HG03139 (cell line): ENCODE measurements around the gene KBTBD12.
"Not testable (repeated sequence)": the region's sequence is repeated elsewhere in the genome, so short reads cannot be mapped to it uniquely, and the experiment has no call there.

Experiments used
- ATAC-seq: cut with Tn5 transposase; IDR thresholded peaks from one replicate; pipeline ENCODE4 v1.9.1; 2021; ENCODE audit not compliant: unreplicated experiment

The KBTBD12 gene

DNA sequence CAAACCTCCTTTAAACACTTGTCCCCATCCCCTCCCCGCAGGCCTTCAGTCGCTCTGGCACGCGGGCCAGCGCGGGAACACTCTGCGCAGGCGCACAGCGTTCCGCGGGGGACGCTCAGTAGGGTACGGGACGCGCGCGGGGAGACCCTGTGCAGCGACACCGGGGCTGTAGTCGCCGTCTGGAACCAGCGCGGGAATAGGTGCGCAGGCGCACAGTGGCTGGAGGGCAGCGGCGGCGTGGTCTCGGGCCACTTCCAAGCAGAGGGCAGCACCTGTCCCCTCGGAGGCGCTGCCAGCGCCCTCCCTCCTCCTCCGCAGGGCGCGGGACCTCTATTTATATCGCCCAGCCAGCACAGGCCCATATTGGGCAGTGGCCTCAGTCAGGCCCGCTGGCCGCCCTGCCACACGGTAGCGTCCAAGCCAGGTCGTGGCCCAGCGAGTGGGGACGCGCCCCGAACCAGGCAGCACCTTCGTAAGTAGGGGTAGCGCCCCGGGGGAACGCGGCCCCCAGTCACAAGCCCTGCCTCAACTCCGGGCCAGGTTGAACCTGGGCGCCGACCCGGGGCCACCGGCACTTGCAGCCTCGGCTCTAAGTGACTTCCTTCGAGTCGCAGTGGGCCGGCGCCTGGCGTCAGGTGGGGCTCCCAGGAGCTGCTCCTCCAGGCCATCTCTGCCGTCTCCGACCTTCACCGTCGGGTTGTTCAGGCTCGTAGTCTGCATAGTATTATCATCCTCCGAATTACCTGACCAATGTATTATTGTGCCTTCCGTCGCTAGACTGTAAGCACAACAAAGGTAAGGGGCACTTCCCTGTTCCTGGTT, at the start of gene KBTBD12:
Gene KBTBD12 (plus strand): TSS at position 118 of the 822 bp plus-strand sequence. CDS start 7,830 bp downstream, outside the sequence.
- no peak for ATAC-seq

DNA sequence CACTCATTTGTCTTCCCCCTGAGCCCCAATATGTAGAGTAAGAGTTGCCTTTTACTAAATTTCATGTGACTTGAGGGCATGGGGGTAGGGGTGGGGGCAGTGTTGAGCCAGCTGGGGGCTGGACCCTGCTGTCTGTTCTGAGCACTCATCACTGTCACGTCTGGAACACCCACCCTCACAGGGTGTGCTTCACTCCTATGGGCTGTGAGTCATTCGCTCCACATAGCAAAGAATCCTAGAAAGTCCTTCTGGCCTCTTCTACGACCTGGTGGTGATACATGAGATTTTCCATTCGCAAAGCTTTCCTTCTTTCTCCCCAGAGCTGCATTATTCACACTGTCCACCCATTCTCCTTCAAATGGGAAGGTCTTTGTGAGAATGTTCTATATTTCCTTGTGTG, 49.1 kb upstream of the KBTBD12 start:
- ATAC-seq: no peak

DNA sequence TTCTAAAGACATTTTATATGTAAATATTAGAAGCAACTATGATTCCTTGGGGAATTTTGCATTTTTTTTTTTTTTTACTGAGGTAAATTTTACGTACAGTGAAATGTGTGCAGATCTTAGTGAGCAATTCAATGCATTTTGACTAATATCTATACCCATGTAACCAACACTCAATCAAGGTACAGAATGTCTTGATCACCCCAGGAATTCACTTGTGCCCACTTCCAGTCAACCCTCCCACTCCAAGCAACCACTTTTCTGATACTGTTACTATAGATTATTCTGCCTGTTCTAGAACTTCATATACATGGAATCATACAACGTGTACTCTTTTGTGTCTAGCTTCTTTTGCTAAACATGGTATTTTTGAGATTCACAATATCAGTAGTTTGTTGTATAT, 47.6 kb upstream of the KBTBD12 start:
- ATAC-seq: no peak

- no peak for ATAC-seq
Observed at GRCh38 chr3:127867986-127868385, 47.0 kb upstream of the KBTBD12 start.

DNA sequence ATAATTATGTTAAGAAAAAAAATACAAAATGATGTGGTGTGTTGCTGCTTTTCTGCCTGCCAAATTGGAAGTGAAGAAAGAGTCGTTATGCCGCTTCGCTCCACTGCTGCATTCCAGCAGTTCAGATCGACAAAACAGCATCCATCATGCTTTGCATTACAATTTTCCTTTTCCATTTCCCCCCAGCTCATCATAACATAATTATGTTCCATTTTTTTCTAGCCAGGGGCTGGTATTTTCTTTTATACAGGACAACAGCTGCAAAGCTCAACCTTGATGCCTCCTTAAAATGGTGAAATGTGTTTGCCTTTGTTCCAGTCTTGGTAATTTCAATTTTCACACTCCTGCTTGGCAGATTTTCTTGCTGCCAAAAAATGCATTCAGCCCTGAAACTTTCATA, 44.9 kb upstream of the KBTBD12 start:
- ATAC-seq: no peak

GRCh38 chr3:127874097-127874496, 40.9 kb upstream of the KBTBD12 start:
- not testable (repeated sequence) for ATAC-seq

DNA sequence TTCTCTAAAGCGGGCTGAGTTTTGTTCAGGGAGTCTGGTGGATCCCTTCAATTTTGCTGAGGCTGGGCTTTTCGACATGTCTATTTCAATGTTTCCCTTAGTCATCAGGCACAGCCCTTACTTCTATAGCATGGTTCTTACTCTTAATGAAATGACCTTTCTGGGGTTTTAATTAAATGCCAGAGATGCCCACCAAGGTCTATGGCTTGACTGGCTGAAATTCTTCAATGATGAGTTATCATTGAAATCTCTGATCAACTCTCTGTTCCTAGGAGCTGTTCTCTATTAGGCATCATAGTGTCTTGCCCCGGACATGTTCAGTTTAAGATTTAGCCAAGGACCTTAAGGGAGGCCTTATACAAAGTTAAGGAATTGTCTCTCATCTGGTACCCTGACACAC, 33.4 kb upstream of the KBTBD12 start:
- ATAC-seq: no peak

DNA sequence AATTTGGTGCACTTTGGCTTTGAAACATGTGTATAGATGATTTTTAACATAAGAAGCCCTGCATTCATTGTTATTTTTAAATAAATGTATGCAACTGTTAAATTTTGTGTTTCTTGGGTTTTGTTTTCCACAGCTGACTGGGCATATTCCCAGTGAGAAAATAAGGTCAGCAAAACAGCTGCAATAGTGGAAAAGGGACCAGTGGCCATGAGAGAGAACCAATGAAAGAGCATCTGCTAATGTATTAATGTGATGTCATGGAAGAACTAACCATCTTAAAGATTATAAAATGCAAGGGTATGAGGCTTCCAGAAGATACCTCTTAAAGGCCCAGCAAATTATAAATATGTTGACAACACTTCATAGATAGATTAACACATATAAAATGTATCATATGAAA, 31.0 kb upstream of the KBTBD12 start:
- no peak for ATAC-seq

DNA sequence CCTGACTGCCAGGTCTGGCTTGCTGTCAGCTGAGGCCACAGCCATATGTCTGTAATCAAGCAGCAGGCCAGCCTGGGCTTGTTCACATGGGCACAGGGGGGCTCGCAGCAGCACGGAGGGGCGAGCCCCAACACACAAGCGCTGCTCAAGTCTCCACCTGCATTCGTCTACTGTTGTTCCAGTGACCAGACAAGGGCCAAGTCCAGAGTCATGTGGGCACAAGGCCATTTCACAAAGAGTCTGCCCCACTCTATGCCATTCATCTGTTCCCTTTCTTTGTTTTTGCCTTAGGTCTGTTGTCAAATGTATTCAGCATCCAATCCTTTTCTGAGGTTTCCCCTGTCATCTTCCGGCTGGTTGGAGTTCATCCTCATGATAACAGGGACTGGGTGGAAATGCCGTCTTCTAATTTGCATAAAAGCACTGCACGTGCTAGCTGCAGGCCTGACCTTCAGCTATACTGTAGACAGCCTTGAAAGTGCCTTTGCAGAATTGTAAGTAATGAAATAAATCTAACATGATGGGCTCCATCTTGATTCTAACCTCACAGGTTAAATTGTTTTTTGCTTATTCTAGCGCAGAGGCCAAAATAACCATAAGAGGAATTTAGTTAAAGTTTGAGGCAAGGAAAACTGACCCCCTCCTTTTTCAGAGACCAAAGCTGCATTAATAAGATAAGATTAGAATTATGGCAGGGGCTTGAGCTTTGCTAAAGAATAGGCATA, 28.6 kb upstream of the KBTBD12 start:
- ATAC-seq: no peak

DNA sequence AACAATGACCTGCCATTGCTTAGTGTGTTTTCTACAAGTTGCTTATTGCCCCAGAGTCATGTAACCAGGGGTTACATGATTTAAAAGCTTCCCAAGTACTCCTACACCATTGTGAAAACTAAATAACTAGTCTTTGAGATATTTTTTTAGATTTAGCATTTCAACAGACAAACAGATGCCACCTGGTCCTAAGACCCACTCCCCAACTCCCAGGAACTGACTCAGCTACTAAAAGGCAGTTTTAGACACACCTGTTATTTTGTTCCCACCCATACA, 28.1 kb upstream of the KBTBD12 start:
- ATAC-seq: no peak

GRCh38 chr3:127887321-127887720, 27.7 kb upstream of the KBTBD12 start:
- ATAC-seq: no peak

GRCh38 chr3:127888156-127888555, 26.9 kb upstream of the KBTBD12 start:
- no peak for ATAC-seq

- no peak for ATAC-seq
Observed at GRCh38 chr3:127888564-127889107, 26.4 kb upstream of the KBTBD12 start.

- ATAC-seq: no peak
Observed at GRCh38 chr3:127889461-127889863, 25.6 kb upstream of the KBTBD12 start.

- ATAC-seq: no peak
Observed at GRCh38 chr3:127889976-127890650, 24.9 kb upstream of the KBTBD12 start.

DNA sequence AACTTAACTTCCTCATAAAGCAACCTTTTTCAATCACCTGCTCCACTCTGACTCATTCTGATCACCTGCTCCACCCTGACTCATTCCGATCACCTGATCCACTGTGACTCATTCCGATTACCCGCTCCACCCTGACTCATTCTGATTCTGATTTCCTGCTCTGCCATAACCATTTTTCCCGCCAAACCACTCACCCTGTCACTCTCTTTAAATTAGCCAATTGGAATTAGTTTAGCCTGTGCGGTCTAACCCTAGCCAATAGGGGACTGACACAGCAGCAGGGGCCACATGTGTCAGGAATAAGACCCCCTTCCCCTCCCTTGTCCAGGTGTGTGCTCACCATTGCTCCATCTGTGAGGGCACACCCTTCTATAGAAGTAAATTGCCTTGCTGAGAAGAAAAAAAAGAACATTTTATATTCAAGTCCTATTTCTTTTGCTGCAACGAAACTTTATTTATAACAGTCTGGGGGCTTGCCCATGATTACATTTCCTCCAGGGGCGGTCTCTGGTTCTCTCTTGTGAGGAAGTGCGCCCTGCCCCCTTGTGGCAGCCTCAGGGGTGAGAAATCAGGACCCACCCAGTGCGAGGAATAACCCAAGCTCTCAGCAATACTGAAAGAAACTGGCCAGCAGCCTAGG, 24.3 kb upstream of the KBTBD12 start:
- not testable (repeated sequence) for ATAC-seq

DNA sequence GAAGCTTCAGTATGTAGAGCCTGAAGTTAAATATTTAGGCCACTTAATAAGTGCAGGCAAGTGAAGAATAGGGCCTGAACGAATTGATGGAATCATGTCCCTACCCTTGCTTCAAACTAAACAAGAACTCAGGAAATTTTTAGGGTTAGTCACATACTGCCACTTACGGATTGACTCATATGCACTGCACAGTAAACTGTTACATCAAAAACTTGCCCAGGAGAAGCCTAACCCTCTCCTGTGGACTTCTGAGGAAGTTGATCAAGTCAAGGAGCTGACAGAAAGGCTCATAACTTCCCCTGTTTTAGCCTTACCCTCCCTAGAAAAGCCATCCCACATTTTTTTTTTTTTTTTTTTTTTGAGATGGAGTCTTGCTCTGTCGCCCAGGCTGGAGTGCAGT, 20.6 kb upstream of the KBTBD12 start:
- ATAC-seq: no peak

GRCh38 chr3:127899200-127899599, 15.8 kb upstream of the KBTBD12 start:
- ATAC-seq: no peak

DNA sequence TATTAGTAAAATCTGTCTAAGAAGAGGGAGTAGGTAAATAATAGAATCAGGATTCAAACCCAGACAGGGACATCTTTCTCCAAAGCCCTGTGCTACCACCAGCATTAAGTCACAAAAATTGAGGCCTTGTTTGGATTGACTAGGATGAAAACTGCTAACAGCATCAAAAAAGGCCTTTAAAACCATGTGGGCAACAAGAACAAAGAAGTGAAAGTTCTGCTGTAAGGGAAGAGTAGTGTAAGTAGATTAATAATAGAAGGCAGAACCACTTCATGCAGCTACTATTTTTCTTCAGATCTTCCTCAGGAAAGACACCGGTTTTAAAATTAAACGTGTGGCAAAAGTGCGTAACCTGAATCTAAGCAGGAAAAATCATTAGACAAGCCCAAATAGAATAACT, 15.3 kb upstream of the KBTBD12 start:
- no peak for ATAC-seq

- no peak for ATAC-seq
Observed at GRCh38 chr3:127900536-127900935, 14.5 kb upstream of the KBTBD12 start.

DNA sequence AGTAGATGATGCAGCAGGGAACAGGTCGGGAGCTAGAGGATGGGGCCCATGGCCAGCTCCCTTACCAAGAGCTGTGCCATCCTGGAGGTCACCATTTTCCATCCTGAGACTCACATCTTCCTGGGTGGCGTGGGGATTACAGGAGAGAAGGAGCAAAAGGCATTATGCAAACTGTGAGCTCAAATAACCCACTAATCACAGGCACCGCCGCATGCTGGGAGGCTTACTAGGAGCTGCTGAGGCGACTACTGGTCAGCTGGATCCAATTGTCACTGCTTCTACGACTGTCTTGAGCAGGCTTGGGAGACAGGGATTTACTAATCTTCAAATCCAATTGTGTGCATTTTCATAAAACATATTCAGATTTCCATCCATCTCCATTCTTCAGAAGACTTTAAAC, 12.5 kb upstream of the KBTBD12 start:
- ATAC-seq: no peak
